Body of pancreas (tissue), 4 donors: ENCODE measurements around the gene ZNF638.

Experiments
- POLR2A ChIP-seq, 3 donors: fragments of 450-650 bp; IDR thresholded peaks; one replicate each; pipeline ENCODE4 v1.6.1; 2016; ENCODE audit warnings: antibody characterized with exemption in 3 of 3, mild to moderate bottlenecking in 2 of 3
- TF ChIP-seq, protein P1 (sequence below), 7 experiments: fragments of 450-650 bp in 4 of 7; fragments of 200-600 bp in 3 of 7; sonication (generic) in 3 of 7; IDR thresholded peaks; one replicate each; pipeline ENCODE4 v1.5.1; 2016 to 2019; ENCODE audit warnings: antibody characterized with exemption in 7 of 7

DNA sequence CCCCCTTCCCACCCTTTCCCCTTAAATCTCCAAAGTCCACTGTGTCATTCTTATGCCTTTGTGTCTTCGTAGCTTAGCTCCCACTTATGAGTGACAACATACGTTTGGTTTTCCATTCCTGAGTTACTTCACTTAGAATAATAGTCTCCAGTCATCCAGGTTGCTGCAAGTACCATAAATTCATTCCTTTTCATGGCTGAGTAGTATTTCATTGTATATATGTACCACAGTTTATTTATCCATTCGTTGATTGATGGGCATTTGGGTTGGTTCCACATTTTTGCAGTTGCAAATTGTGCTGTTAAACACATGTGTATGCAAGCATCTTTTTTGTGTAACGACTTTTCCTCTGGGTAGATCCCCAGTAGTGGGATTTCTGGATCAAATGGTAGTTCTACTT, 14.5 kb upstream of the ZNF638 start:
- TF ChIP-seq, protein P1, sequence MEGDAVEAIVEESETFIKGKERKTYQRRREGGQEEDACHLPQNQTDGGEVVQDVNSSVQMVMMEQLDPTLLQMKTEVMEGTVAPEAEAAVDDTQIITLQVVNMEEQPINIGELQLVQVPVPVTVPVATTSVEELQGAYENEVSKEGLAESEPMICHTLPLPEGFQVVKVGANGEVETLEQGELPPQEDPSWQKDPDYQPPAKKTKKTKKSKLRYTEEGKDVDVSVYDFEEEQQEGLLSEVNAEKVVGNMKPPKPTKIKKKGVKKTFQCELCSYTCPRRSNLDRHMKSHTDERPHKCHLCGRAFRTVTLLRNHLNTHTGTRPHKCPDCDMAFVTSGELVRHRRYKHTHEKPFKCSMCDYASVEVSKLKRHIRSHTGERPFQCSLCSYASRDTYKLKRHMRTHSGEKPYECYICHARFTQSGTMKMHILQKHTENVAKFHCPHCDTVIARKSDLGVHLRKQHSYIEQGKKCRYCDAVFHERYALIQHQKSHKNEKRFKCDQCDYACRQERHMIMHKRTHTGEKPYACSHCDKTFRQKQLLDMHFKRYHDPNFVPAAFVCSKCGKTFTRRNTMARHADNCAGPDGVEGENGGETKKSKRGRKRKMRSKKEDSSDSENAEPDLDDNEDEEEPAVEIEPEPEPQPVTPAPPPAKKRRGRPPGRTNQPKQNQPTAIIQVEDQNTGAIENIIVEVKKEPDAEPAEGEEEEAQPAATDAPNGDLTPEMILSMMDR (IDR thresholded peaks at IDR 0.05) = no peak
- no peak for TF ChIP-seq POLR2A (IDR thresholded peaks at IDR 0.05)
